ENCODE results near the gene NDOR1.

Gene NDOR1

DNA sequence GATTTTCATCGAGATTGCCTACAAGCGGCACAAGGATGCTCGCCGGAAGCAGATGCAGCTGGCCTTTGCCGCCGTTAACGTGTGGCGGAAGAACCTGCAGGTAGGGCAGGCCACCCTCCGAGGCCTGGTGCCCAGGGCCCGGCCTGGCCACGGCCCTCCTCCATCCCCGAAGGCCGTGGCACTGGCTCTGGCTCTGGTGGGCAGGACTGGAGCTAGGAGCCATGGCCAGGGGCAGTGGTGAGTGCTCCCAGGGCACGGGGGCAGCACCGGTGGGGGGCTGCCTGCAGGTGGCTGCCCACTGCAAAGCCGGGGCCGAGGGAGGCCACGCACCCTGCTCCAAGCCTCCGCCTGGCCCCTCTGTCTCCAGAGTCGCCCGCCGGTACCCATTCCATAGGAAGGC lies 41.7 kb upstream of the NDOR1 start:
- Mint-ChIP-seq H3K36me3 (ENCODE audit: low read depth) (no peaks in the 10 kb centered on the region), H3K9me3 (no peaks in the 10 kb centered on the region), H3K27ac (no peak overlapping the region), H3K27me3 (ENCODE audit: low read depth) (peaks cover 88% of the 10 kb centered on the region), H3K4me1 (no peaks in the 10 kb centered on the region), H3K4me3 (no peak overlapping the region)
- TF ChIP-seq CTCF (IDR thresholded peaks at IDR 0.05; ENCODE audit: unreplicated experiment in 3 of 3), result no peak

GRCh38 chr9:137164370-137165249 lies 40.9 kb upstream of the NDOR1 start:
- no peak for TF ChIP-seq CTCF (IDR thresholded peaks at IDR 0.05; ENCODE audit: unreplicated experiment in 3 of 3)
- Mint-ChIP-seq H3K9me3 (no peaks in the 10 kb centered on the region), H3K36me3 (ENCODE audit: low read depth) (no peaks in the 10 kb centered on the region), H3K4me1 (no peaks in the 10 kb centered on the region), H3K27ac (no peak overlapping the region), H3K27me3 (ENCODE audit: low read depth) (peaks cover 83% of the 10 kb centered on the region), H3K4me3 (peak overlapping the region in 1 of 3 experiments; percentile 32)

DNA sequence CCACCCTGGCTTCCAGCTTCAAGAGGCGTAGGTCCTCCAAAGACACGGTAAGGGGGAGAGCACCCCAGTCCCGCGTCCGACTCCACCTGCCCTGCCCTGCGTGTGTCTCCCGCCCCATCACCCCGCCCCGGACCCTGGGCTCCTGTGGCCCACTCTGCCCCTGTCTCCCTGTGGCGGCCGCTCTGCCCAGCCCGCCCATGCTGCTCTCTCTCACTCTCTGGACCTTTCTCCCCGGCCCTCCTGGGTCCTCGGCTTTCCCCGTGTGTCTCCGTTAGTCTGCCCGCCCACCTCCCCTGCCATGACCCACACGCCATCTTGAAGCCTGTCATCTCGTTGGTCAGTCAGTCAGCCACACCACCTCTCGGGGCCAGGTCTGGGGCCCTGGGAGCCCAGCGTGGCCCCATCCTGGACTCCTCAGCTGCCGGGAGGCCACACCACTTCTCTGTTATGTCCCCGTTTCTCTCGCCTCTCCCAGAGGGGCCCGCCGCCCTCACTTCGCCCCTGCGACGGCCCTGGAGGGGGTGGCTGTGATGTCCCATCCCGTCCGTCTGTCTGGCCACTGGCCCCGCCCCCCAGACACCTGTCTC lies 40.2 kb upstream of the NDOR1 start:
- no peak overlapping the region for H3K27ac Mint-ChIP-seq
- H3K27me3 Mint-ChIP-seq (ENCODE audit: low read depth), result peaks cover 82% of the 10 kb centered on the region
- H3K4me1 Mint-ChIP-seq, result no peaks in the 10 kb centered on the region
- TF ChIP-seq CTCF (IDR thresholded peaks at IDR 0.05; ENCODE audit: unreplicated experiment in 3 of 3), result no peak
- H3K9me3 Mint-ChIP-seq, result no peaks in the 10 kb centered on the region
- H3K36me3 Mint-ChIP-seq (ENCODE audit: low read depth), result no peaks in the 10 kb centered on the region
- H3K4me3 Mint-ChIP-seq, result no peak overlapping the region

GRCh38 chr9:137166380-137167229 lies 38.9 kb upstream of the NDOR1 start:
- Mint-ChIP-seq H3K9me3 (no peaks in the 10 kb centered on the region), H3K27me3 (ENCODE audit: low read depth) (peaks cover 85% of the 10 kb centered on the region), H3K27ac (no peak overlapping the region), H3K4me3 (peak overlapping the region in 2 of 3 experiments; percentile 62 to 70), H3K4me1 (no peaks in the 10 kb centered on the region), H3K36me3 (ENCODE audit: low read depth) (no peaks in the 10 kb centered on the region)
- TF ChIP-seq CTCF (IDR thresholded peaks at IDR 0.05; ENCODE audit: unreplicated experiment in 3 of 3), result no peak

- Mint-ChIP-seq H3K27me3 (ENCODE audit: low read depth) (peaks cover 87% of the 10 kb centered on the region), H3K9me3 (no peaks in the 10 kb centered on the region), H3K27ac (no peak overlapping the region), H3K4me3 (peak overlapping the region in 1 of 3 experiments; percentile 41), H3K4me1 (no peaks in the 10 kb centered on the region), H3K36me3 (ENCODE audit: low read depth) (no peaks in the 10 kb centered on the region)
- TF ChIP-seq CTCF (IDR thresholded peaks at IDR 0.05; ENCODE audit: unreplicated experiment in 3 of 3), result no peak
These were observed 38.2 kb upstream of the NDOR1 start for GRCh38 chr9:137167277-137167746.
